NCI-H524 treated with DMSO at 0.1 percent for 48 hours (cell line): ENCODE data around the gene CERK.
A peak's percentile ranks its signal among the peaks of the same experiment; 100 is the strongest.

Experiments
- DNase-seq: peaks from one replicate; lab custom pipeline; 2025; lab: John Stamatoyannopoulos, UW

The CERK gene

GRCh38 chr22:46764779-46765485 lies 26.9 kb upstream of the CERK start:
- no peak for DNase-seq

- no peak for DNase-seq
These were observed 26.2 kb upstream of the CERK start for GRCh38 chr22:46764140-46764680.

DNA sequence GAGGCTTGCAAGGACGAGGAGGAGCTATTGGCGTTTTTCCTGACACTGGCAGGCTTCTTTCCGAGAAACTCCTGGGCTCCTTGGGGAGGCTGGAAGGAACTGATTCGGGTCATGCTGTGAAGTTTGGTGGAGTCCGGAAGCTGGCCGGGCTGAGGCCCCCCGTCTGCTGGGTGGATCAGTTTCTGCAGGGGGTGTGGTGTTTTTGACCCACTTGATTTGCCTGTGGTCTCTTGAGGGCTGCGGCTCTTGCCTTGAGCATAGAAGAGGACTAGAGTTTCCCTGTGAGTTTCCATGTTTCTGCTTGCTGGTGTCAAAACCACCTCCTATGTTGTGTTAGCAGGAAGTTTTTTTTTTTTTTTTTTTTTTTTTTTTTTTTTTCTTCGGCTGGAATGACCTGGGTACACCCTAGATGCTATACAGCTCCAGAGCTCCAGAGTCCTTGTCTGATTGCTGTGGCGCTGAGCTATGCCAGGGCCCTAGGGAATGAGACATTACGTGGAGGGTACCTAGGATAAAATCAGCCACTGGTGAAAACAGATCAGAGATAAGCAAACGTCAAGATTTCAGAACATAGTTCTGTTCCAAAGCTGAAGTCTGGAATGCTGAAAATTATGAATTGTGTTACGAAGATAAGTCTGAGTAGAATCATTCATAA lies 25.1 kb upstream of the CERK start:
- no peak for DNase-seq

DNA sequence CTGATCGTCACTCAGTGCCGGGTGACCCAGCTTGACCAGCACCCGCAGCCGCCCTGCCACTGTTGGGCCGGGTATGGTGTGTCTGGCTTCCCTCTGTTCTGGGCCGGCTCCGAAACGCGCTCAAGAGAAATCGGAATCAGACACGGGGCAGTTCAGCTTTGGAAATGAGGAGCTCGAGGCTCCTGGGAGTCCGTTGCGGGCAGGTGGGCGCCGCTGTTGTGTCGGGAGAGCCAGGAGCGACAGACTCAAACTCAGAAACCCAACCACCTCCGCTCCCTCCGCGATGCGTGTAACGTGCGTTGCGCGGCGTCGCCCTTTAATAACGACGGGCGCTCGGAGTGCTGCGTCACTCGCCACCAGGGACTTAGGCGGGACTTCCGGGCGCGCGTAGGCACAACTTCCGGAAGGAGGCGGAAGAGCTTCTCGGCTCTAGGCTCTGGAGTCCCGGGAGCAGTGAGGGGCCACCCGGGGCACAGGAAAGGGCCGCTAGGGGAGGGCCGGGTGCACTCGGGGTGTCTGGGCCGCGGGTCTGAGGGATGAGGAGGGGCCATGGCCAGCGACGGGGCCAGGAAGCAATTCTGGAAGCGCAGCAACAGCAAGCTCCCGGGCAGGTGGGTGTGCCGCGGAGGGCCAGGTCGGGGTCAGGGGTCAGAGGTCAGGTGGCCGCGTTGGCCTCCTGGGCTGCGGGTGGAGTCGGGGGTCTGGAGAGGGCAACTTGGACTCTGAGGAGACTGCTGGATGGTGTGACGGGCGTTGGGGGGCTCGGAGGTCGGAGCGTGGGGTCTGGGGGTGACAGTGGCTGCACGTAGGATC lies 24.4 kb upstream of the CERK start, which contains the start of gene TBC1D22A:
TBC1D22A (plus strand) TSS at position 413 of the 813 bp plus-strand sequence; CDS start at position 550, 137 bp downstream.
- peak; percentile 75 for DNase-seq

DNA sequence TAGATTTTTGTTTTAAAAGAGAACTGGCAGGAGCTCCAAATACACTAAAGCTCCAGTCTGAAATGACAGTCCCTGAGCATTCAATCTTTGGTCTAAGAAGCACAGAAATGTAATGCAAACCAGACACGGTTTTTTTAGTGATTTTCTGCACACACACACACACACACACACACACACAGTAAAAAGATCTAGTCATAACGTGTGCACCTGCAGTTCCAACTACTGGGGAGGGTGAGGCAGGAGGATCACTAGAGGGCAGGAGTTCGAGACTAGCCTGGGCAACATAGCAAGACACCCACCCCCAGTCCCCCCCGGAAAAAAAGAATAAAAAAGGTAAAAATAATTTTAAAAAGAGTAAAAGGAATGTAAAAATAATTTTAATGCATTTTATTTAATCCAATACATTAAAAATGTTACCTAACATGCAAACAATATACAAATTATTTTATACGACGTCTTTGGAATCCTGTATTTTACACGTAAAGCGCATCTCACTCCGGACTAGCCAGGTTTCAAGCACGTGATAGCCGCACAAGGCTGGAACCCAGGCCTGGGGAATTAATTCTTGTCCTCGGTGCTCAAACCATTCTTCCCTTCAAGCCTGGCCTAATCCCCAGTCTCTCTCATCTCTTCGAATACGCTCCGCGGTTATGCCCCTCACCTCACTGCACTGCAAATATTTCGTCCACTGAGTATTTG lies 23.6 kb upstream of the CERK start:
- no peak for DNase-seq

DNA sequence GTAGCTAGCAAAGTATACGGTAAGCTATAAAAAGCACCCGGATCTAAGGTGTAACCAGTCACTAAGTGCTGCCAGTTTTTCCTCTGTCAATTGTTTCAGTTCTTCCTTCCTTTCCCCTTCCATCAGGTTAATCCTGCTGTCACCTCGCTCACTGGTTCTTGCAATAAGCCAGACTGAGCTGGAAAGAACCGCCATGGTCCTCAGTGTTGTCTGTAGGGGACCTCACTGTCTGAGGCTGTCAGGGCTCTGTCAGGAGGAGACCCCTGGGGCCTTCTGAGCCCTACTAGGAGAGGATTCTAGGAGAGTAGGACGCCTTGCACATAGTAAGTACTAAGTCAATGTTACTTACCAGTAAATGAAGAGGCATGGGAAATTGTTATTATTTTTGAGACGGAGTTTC lies 23.0 kb upstream of the CERK start:
- no peak for DNase-seq

GRCh38 chr22:46758867-46759290 lies 20.8 kb upstream of the CERK start:
- no peak for DNase-seq

- DNase-seq, result no peak
These were observed 20.1 kb upstream of the CERK start for GRCh38 chr22:46758121-46758520.

GRCh38 chr22:46757104-46757503 lies 19.1 kb upstream of the CERK start:
- no peak for DNase-seq

GRCh38 chr22:46756097-46756496 lies 18.0 kb upstream of the CERK start:
- no peak for DNase-seq

DNA sequence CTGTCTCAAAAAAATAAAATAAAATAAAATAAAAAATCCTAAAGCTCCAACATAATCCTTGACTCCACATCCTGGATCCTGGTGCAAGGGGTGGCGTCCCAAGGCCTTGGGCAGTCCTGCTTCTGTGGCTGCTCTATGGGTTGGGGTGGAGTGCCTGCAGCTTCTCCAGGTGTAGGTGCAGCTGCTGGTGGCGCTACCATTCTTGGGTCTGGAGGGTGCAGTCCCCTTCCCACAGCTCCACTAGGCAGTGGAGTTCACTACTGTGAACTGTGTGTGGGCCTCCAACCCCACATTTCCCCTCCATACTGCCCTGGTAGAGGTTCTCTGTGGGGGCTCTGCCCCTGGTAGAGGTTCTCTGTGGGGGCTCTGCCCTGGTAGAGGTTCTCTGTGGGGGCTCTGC lies 17.5 kb upstream of the CERK start:
- DNase-seq, result no peak

- DNase-seq, result no peak
These were observed 16.8 kb upstream of the CERK start for GRCh38 chr22:46754826-46755225.

DNA sequence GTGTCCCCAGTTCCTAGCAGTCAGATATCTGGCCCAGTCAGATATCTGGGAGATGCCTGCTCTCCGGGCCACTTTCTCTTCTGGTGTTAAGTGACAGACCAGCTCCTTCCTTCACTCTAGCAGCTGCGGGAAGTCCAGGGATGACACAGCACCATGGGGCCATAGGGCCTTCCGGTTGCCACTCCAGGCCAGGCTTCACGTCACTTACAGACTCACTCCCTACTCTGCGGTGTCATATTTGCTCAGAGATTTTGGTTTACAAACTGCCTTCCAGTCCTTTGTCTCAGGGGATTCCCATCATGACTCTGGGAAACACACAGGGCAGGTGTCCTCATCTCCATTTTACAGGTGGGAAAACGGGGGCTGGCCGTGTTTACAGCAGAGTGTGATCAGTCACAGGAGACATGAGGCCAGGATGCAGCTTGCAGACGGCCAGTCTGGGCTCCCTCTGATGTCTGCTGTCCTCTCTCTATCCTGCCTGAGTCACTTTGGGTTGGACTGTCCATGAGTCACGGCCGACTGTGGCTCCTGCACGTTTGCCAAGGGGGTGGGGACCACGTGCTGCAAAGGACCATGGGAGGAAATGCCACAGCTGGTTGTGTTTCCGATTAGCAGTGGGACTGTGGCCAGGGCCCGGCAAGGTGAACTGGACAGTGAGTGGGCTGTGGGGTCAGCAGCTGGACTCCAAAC lies 16.2 kb upstream of the CERK start:
- no peak for DNase-seq

DNA sequence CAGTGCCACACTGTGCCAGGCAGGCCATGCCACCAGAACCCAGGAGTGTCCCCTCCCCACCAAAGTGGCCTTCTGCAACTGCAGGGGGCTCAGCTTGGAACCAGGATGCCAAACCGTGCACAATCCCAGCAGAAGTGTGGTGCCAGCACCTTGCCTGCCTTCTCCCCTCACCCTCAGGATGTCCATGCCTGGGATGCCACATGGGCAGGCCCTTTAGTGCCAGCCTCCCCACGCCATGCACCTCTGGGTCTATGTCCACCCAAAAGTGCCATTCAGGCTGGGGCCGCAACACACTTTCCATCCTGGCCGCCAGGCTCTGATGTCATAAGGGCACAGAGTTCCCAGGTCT lies 15.7 kb upstream of the CERK start:
- DNase-seq, result no peak

GRCh38 chr22:46753360-46753759 lies 15.3 kb upstream of the CERK start:
- DNase-seq, result no peak

- DNase-seq, result no peak
These were observed 14.9 kb upstream of the CERK start for GRCh38 chr22:46752988-46753310.

DNA sequence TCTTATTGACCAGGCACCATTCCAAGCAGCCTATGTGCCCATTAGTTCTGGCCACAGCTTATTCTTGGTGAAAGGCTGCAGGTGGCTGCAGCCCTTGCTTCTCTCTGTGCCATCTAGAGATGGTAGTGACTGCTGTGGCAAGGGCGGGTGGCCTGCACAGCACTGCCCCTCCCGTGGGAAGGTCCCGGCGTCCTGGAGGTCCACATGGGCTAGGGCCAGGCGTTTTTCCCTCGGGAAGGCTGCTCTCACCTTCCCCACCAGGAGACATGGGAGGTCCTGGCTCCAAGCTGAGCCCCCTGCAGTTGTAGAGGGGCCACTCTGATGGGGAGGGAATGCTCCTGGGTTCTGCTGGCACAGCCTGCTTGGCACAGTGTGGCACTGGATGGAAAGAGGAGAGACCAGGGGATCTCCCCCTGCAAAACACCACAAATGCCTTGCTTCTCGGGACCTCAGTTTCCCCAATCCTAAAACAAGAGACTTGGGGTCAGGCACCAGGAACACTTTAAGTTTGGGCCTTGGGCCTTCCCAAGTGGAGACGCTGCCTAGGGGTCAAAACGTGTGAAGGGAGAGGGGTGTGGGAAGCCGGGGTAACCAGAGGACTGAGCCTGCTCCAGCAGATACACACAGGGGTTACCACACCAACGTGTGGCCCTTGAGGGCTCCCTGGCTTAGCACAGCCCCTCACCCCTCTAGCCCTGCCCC lies 14.4 kb upstream of the CERK start:
- DNase-seq, result no peak

DNA sequence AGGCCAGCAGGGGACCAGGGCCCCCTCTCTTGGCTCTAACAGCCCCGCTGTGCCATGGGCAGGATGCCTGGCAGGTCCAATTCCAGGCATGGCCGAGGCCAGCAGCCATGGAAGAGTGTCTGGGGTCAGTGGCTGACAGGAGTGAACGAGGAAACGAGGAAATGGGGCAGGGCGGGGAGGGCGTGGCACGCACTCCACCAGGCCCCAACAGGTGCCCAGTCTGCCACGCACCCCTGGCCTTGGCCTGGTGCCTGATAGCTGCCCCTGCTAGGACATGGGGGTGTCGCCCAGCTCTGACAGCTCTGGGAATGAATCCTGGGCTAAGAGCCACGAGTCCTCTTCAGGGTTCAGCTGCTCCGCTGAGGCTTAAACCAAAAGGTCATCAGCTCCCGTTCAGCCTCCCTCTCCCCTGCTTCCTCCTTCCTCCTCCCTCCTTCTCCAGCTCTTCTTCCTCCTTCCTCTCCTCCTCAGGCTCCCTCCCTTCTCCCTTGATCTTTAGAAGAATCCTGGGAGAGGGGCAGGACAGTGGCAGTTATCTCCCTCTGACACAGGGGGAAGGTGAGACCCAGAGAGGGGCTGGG lies 12.9 kb upstream of the CERK start:
- no peak for DNase-seq

DNA sequence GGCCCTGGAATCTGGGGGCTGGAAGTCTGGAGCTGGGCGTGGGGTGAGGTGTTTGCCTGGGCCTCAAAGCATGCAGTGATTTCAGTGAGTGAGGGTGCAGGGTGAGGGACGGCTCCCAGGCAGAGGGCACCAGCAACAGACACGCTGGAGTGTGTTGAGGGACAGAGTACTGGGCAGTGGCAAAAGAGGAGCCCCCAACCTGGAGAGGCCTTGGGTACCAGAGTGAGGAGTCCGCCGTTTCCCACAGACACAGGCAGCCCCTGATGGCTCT lies 12.4 kb upstream of the CERK start:
- no peak for DNase-seq

- DNase-seq, result no peak
These were observed 11.9 kb upstream of the CERK start for GRCh38 chr22:46749682-46750529.
